NCI-H1048 (cell line): ENCODE results near the gene ANOS1.
"Not testable (repeated sequence)": the region's sequence is repeated elsewhere in the genome, so short reads cannot be mapped to it uniquely, and the experiment has no call there.

Experiments used
- DNase-seq: peaks from one replicate; lab custom pipeline; 2025; lab: John Stamatoyannopoulos, UW

The ANOS1 gene

GRCh38 chrX:8627796-8628195 is 104.1 kb downstream of the ANOS1 start:
- DNase-seq: no peak

DNA sequence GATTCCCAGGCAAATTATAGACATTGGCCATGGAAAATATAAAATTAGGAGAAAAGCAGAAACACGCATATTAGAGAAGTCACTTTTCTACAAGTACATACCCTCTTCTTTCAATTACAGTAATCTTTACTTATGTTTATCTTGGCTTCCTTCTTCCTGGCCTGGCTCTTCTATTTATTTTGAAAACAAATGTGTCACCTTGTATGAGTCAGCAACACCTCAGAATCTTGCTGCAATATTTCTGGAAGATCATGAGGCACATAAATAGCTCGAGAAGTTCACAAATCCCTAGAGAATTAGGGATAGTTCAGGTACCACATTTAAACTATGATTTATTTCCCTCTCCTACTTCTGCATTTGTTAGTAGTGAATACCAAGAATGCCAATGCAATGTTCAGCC is 124.6 kb downstream of the ANOS1 start:
- no peak for DNase-seq

DNA sequence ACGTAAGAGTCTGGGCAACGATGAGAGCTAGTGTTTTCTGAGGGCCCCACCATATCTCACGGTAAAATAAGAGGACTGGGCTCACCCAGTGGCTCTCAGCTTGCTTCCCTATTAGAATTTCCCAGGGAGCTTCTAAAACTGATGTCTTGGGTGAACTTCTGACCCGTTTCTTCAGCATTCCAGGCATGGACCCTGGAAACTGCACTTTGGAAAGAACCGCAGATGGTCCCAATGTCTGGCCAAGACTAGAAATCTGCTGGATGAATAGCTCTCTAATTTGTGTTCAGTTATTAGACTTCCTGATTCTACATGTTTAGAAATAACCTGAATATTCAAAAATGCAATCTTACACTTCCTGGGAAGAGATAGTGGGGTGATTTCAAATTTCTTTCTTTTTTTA is 127.8 kb downstream of the ANOS1 start:
- DNase-seq: no peak

DNA sequence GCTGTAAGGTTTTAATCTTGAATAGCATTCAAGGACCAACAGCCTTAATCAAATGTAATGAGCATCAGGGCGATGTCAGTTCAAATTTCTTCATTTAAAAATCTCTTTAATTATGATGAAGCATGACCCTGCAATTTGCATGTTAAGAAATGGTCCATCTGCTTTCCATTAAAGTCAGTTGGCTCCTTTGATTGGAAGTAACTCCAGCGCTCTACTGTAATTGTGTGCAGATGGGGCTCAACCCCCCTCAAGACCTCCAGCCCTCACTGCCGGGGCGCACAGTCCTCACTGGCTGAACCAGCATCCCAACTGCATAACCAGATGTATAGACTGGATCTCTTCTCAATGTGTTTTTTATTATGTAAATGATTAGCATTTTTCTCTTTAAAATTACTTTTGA is 140.4 kb downstream of the ANOS1 start:
- DNase-seq: no peak

GRCh38 chrX:8586953-8587352 is 145.0 kb downstream of the ANOS1 start:
- DNase-seq: no peak

GRCh38 chrX:8579602-8580001 is 152.3 kb downstream of the ANOS1 start:
- DNase-seq: no peak

DNA sequence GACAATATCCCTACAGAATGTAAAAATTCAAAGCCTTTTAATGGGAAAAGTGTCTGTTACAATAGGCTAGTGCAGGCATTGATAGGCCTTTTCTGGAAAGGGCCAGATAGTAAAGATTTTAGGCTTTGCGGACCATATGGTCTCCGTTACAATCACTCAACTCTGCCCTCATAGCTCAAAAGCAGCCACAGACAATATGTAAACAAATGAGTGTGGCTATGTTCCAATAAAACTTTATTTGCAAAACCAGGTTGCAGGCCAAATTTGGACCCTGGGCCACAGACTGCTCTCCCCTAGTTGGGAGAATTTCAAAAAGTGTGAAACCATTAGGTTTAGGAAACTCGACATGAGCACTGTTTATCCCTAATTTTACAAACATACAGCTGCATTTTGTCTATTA is 155.1 kb downstream of the ANOS1 start:
- no peak for DNase-seq

DNA sequence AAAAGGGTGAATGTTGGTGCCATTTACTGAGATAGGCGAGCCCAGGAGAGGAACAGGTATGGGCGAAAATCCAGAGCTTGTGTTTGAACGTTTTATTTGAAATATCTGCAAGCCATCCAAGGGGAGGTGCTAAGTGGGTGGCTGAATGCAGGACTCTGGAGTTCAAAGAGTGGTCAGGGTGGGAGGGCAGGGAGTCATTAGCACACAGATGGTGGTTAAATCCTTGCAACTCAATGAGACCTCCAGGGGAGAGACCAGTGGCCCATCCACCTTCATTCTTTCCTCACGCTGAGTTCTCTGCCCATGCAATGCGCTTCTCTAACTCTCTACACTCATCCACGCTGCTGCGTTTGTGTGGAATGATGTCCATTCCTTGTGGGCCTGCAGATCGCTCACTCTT is 166.2 kb downstream of the ANOS1 start:
- no peak for DNase-seq

GRCh38 chrX:8548446-8548845 is 183.5 kb downstream of the ANOS1 start:
- DNase-seq: no peak

DNA sequence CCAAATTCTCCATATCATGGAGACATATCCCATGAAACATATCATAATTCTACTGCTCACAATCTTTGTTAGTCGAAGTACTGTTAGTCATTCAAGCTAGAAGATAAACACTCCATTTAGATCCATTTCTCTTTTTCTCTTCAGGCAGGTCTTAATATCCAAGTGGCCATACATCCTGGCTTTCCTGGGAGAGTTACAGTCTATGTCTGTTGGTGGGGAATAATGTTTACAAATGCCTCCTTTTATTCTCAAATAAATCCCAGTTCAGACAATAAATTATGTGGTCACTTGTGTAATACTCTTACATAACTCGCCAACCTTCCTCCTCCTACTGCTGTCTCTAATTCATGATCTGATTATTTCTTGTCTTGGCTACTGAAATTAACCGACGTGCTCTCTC is 185.2 kb downstream of the ANOS1 start:
- no peak for DNase-seq

- DNase-seq: no peak
Measured at GRCh38 chrX:8520791-8521190, 211.1 kb downstream of the ANOS1 start.

GRCh38 chrX:8520178-8520577 is 211.8 kb downstream of the ANOS1 start:
- DNase-seq: no peak

- no peak for DNase-seq
Measured at GRCh38 chrX:8504451-8504850, 227.5 kb downstream of the ANOS1 start.

- DNase-seq: not testable (repeated sequence)
Measured at GRCh38 chrX:8502101-8502500, 229.8 kb downstream of the ANOS1 start.

GRCh38 chrX:8500203-8500602 is 231.7 kb downstream of the ANOS1 start:
- no peak for DNase-seq

- DNase-seq: not testable (repeated sequence)
Measured at GRCh38 chrX:8495036-8495435, 236.9 kb downstream of the ANOS1 start.

GRCh38 chrX:8484360-8484949 is 247.5 kb downstream of the ANOS1 start:
- no peak for DNase-seq
